ENCODE data around the gene KCNN4. TPM values are rescaled to one million over a fixed set of nuclear protein-coding genes. Genes with fewer than 3 reads are reported as not detected.

The KCNN4 gene
- total RNA-seq, 4 donors from 2014 or later: 0.29 to 1.7 (median 1.0) TPM

DNA sequence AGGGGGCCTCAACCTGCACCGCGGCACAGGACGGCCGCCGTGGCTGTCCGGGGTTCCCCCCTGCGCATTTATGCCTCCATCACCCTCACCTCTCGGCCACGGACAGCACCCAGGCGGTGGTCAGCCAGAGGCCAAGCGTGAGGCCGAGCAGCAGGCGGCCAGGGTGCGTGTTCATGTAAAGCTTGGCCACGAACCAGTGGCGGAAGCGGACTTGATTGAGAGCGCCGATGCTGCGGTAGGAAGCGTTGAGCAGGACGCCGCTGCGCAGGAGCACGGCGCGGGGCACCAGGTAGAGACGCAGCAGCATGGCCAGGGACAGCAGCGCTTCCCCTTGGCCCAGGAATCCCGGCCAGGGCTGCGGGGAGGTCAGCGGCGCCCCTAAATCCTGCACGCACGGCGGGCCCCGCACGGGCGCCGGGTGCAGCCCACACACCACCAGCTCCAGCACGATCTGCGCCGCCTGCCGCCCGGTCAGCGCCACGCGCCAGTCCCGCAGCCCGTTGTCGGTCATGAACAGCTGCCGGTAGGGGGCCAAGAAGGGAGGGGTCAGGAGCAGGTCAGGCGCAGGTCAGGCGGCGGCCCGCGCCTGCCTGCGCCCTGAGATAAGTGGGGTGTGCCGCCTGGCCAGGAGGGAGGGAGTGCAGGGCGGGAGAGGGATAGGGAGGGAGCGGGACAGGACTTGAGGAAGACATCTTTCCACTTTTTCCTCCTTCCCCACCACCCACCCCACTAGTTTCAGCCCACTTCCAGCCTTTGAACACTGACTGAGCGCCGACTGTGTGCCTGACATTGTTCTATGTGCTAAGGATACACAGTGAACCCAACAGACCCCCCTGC lies 6.5 kb downstream of the KCNN4 start:
- peak in 2 of 6 experiments; percentile 20 to 38 for TF ChIP-seq CTCF (IDR thresholded peaks at IDR 0.05)
- TF ChIP-seq POLR2A (IDR thresholded peaks at IDR 0.05): no peak
- Histone ChIP-seq H3K36me3 (no peaks in the 10 kb centered on the region), H3K27ac (no peak overlapping the region), H3K4me3 (replicated peaks in 1 of 3) (no peak overlapping the region), H3K9me3 (no peaks in the 10 kb centered on the region), H3K4me1 (peaks cover 6 to 11% of the 10 kb centered on the region in 2 donors), H3K27me3 (peaks cover 6% of the 10 kb centered on the region)
- DNase-seq: peak; percentile 18 to 40
- intact Hi-C loops (cut with DNase I): no loop called here
- WGBS, 2 donors: 20 to 25% methylated on average over 23 to 34 of the region's 63 CpGs

DNA sequence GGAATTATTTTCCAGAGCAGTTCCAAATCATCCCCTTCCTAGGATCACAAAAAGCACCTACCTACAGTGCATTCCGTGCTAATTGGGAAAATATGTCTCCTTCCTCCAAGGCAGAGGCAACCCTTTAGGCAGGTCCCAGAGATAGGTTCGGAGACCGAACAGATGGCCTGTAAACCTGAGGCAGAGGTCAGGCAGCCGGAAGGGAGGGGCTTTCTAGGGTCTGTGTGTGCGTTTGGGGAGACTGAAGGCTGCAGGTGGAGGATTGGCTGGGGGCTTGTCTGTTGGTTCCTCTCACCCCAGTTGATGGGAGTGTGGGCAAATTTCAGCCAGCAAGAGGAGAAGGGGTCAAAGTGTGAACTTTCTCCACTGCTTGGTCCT lies 7.1 kb downstream of the KCNN4 start:
- no peak overlapping the region for H3K4me3 ChIP-seq (replicated peaks in 1 of 3)
- DNase-seq: no peak
- TF ChIP-seq POLR2A (IDR thresholded peaks at IDR 0.05) (no peak), CTCF (IDR thresholded peaks at IDR 0.05) (no peak)
- H3K4me1 ChIP-seq: peaks cover 6 to 11% of the 10 kb centered on the region in 2 donors
- peaks cover 6% of the 10 kb centered on the region for H3K27me3 ChIP-seq
- H3K9me3 ChIP-seq: no peaks in the 10 kb centered on the region
- intact Hi-C loops (cut with DNase I): no loop called here
- 46 to 54% methylated on average over 3 to 5 of the region's 5 CpGs for WGBS, 2 donors
- H3K36me3 ChIP-seq: no peaks in the 10 kb centered on the region
- H3K27ac ChIP-seq: no peak overlapping the region

GRCh38 chr19:43769256-43769655 lies 11.5 kb downstream of the KCNN4 start:
- Histone ChIP-seq H3K9me3 (no peaks in the 10 kb centered on the region), H3K4me1 (peaks cover under 1 to 16% of the 10 kb centered on the region in 2 donors), H3K27me3 (peaks cover under 1% of the 10 kb centered on the region), H3K4me3 (replicated peaks in 1 of 3) (no peak overlapping the region), H3K27ac (no peak overlapping the region), H3K36me3 (no peaks in the 10 kb centered on the region)
- intact Hi-C loops (cut with DNase I): no loop called here
- DNase-seq: no peak
- WGBS, 2 donors: 83 to 90% methylated on average over 11 to 14 of the region's 14 CpGs
- TF ChIP-seq CTCF (IDR thresholded peaks at IDR 0.05) (no peak), POLR2A (IDR thresholded peaks at IDR 0.05) (no peak)

- peak in 1 of 2 donors; percentile 23 for DNase-seq
- no peaks in the 10 kb centered on the region for H3K9me3 ChIP-seq
- H3K36me3 ChIP-seq: no peaks in the 10 kb centered on the region
- H3K27me3 ChIP-seq: no peaks in the 10 kb centered on the region
- no peak overlapping the region for H3K27ac ChIP-seq
- no peak overlapping the region for H3K4me3 ChIP-seq (replicated peaks in 1 of 3)
- TF ChIP-seq CTCF (IDR thresholded peaks at IDR 0.05): no peak
- no peak for TF ChIP-seq POLR2A (IDR thresholded peaks at IDR 0.05)
- peaks cover 0 to 12% of the 10 kb centered on the region in 2 donors for H3K4me1 ChIP-seq
- intact Hi-C loops (cut with DNase I): no loop called here
- 73 to 74% methylated on average over 15 of the region's 15 CpGs for WGBS, 2 donors
These were observed 12.3 kb downstream of the KCNN4 start for GRCh38 chr19:43768273-43769050.

- Histone ChIP-seq H3K4me3 (replicated peaks in 1 of 3) (no peak overlapping the region), H3K27me3 (no peaks in the 10 kb centered on the region), H3K36me3 (no peaks in the 10 kb centered on the region), H3K4me1 (peaks cover 0 to 12% of the 10 kb centered on the region in 2 donors), H3K9me3 (no peaks in the 10 kb centered on the region), H3K27ac (no peak overlapping the region)
- DNase-seq: no peak
- WGBS, 2 donors: 91% methylated on average over 1 of the region's 1 CpG
- intact Hi-C loops (cut with DNase I): no loop called here
- no peak for TF ChIP-seq POLR2A (IDR thresholded peaks at IDR 0.05)
- TF ChIP-seq CTCF (IDR thresholded peaks at IDR 0.05): no peak
These were observed 13.0 kb downstream of the KCNN4 start for GRCh38 chr19:43767818-43768217.

Measured in thyroid gland (tissue), 4 donors.